ENCODE results near the gene NT5DC2.
"Not testable (repeated sequence)": the region's sequence is repeated elsewhere in the genome, so short reads cannot be mapped to it uniquely, and the experiment has no call there.

NT5DC2 gene

GRCh38 chr3:52537165-52537620 is 3.5 kb upstream of the NT5DC2 start:
- no peak for DNase-seq

GRCh38 chr3:52536369-52537164 is 2.9 kb upstream of the NT5DC2 start, which contains the start of gene UQCC5:
Gene UQCC5 (plus strand): TSS chr3:52536605. CDS start chr3:52536756, 151 bp downstream.
- peak; percentile 96 to 98 for DNase-seq

- no peak for DNase-seq
Measured at GRCh38 chr3:52536112-52536368, 2.4 kb upstream of the NT5DC2 start.

GRCh38 chr3:52535411-52536111 is 1.9 kb upstream of the NT5DC2 start:
- no peak for DNase-seq

- no peak for DNase-seq
Measured at GRCh38 chr3:52534281-52535183, 875 bp upstream of the NT5DC2 start.

- peak in 1 of 2 experiments; percentile 26 for DNase-seq
Measured at GRCh38 chr3:52532838-52533622, 627 bp downstream of the NT5DC2 start.

- DNase-seq = no peak
Measured at GRCh38 chr3:52532517-52532837, 1.2 kb downstream of the NT5DC2 start.

GRCh38 chr3:52531860-52532516 is 1.7 kb downstream of the NT5DC2 start:
- DNase-seq = no peak

- no peak for DNase-seq
Measured at GRCh38 chr3:52530918-52531826, 2.5 kb downstream of the NT5DC2 start.

- no peak for DNase-seq
Measured at GRCh38 chr3:52529376-52530333, 4.0 kb downstream of the NT5DC2 start.

GRCh38 chr3:52528586-52529375 is 4.9 kb downstream of the NT5DC2 start:
- no peak for DNase-seq

- no peak for DNase-seq
Measured at GRCh38 chr3:52527732-52528585, 5.7 kb downstream of the NT5DC2 start.

GRCh38 chr3:52527039-52527731 is 6.5 kb downstream of the NT5DC2 start:
- DNase-seq = no peak

GRCh38 chr3:52526671-52527038 is 7.0 kb downstream of the NT5DC2 start:
- not testable (repeated sequence) for DNase-seq

- no peak for DNase-seq
Measured at GRCh38 chr3:52525680-52526561, 7.7 kb downstream of the NT5DC2 start.

Measured in stimulated activated CD4-positive, alpha-beta T cell treated with anti-CD3 and anti-CD28 coated beads, Interleukin-4, amount 100 ng/mL, for 4 hours (primary cell).